GM18520 (cell line): ENCODE results near the gene SLC27A4.

ENCODE experiments used
- ATAC-seq: cut with Tn5 transposase; IDR thresholded peaks from one replicate; pipeline ENCODE4 v1.9.1; 2021; ENCODE audit not compliant: unreplicated experiment

The SLC27A4 gene

DNA sequence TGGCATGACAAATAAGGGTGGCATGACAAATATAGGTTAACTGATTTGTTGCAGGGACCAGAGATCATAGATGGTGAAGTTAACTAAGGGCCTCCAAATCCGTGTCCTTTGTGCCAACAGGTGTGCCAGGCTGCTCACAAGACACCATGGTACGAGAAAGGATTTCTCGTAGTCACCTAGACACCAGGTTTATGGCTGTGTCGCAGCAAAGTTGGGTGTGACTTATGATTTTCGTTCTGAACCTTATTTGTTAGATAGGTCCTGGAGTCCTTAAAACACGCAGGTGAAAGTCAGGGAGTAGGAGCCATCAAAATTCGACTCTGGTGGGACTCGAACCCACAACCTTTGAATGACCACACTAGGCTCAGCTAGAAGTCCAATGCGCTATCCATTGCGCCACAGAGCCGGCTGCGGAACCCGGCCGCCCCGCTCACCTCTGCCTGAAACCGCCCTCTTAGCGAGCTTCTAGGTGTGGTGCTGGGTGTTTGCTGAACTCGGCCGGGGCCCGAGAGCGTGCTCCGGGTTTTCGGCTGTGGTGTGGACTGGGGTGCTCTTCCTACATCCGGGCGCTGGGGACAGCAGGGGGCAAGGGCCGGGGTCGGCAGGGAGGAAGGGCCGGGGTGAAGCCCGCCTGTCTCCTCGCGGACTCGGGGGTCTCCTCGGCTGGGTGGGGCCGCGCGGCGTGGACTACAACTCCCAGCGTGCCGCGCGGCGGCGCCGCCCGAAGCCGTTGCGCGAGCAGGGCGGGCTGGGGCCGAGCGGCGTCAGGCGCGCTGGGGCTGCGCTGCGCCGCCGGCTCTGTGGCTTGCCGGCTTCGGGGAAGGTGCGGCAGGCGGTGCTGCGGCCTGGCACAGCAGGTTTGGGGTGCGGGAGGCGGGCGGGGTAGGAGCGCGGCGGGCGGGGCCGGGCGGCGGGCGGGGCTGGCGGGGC is at the start of gene SLC27A4:
Gene SLC27A4 (plus strand): TSS at position 767 of the 930 bp plus-strand sequence. CDS start 2,606 bp downstream, outside the sequence.
- ATAC-seq = peak; percentile 65

DNA sequence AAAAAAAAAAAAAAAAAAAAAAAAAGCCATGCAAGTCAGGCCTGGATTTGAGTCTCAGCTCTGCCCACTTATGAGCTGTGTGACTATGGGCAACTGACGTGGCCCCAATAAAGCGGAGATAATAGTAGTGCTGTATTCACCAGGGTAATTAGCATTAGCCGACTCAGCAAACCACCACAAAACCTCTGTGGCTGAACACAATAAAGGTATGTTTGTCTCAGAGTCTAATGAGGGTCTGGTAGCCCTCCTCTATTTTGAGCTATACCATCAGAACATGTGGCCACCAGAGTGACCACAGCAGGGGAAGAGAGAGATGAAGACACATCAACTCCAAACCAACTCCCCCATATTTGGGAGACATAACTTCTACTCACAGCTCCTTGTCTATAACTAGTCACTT is 48.3 kb upstream of the SLC27A4 start:
- ATAC-seq = no peak

DNA sequence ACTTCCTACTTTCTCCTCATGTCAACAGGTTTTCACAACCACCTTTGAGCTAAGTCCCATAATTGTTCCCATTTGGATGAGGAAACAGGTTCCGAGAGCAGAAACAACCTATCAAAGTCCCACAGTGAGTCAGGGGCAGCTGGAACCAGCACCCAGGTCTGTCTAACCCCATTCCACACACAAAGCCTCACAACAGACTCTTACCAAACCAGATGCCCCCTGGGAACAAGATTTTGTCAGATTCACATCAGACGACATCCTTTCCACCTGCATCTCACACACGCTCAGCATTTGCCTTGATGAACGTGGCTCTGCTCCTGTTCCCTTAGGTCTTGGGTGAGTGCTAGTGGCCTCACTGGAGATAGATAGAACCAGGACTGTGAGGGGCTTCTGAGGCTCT is 47.2 kb upstream of the SLC27A4 start:
- no peak for ATAC-seq

GRCh38 chr9:128294142-128294541 is 46.2 kb upstream of the SLC27A4 start:
- no peak for ATAC-seq

DNA sequence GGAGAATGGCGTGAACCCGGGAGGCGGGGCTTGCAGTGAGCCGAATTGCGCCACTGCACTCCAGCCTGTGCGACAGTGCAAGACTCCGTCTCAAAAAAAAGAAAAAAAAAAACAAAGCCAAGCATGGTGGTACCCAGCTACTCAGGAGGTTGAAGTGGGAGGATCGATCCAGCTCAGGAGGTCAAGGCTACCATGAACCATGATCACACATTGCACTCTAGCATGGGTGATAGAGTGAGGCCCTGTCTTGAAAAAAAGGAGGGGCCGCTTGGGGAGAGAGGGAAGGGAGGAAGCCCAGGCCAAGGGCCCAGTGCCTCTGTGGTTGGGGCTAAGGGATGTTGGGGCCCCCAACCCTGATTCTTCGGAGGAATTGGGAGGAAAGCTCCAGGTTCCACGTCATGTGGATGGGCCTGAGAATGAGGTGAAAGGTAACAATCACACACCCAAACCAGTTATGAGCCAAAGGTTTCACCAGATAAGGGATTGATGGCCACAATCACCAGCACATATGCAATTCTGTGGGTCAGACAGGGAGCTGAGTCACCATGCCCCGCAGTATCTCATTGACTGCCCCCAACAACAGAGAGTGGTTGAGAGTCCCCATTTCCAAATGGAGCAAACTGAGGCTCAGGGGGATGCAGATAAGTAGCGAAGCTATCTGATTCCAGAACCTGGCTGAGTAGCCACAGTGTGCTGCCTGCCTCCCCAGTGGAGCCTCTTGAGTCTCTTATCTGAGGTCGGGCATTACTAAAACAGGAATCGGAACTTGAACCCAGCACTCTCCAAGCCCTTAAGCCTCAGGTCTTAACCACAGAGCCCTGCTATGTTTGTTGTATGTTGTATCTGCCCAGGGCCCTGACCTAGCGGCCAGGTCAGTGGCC is 43.7 kb upstream of the SLC27A4 start:
- ATAC-seq = no peak

DNA sequence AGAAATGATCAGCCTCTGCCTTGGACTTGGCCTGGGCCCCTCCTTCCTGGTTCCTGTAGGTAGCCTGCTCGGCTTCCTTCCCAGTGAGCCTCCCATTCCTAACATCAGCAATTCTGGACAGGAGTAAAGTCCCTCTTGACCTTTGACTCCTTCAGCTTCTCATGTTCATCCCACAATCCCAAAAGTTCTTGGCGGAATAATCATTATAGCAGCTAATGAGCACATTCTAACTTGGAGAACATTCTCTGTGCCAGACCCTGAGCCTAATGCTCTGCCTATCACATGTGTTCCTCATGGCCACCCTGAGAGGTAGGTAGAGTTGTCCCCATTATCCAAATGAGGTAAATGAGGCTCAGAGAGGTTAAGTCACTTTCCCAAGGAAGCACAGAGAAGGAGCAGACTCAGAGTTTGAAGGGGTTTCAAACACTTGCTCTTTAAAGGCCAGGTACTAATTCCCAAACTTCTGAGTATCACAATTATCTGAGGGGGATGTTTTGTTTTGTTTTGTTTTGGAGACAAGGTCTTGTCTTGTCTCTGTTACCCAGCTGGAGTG is 43.0 kb upstream of the SLC27A4 start:
- ATAC-seq = no peak

DNA sequence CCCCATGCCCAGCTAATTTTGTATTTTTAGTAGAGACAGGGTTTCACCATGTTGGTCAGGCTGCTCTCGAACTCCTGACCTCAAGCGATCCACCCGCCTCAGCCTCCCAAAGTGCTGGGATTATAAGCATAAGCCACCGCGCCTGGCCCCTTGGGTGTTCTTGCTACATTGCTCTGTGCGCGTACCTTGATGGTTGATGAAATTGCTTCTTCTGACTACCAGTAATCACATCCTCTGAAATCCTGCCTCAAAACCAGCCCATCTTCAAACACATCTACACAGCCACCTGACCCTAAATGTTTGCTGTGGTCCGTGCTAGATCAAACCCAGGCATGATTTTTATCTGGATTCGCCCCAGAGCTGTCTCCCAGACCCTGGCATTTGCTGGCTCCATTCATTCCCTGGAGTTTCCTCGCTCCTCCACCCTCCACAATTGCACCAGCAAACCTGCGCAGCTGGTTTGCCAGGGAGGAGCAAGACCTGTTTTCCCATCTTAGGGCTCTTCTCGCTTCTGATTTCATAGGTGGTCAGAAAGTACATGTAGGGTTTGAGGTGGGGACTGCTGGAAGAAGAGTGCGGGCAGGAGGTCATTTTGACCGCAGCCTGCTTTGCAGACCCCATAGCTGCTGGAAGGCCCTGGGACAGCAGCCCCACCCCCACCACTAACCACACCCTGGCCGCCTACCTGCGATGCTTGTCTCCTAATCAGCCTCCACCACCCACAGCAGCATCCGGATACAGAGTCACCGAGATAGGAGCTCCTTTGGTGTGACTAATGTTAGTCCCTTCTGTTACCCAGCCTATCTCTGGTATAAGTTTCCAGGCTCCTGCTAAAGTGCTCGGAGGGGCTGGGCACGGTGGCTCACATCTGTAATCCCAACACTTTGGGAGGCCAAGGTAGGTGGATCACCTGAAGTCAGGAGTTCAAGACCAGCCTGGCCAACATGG is 41.5 kb upstream of the SLC27A4 start:
- ATAC-seq = no peak

DNA sequence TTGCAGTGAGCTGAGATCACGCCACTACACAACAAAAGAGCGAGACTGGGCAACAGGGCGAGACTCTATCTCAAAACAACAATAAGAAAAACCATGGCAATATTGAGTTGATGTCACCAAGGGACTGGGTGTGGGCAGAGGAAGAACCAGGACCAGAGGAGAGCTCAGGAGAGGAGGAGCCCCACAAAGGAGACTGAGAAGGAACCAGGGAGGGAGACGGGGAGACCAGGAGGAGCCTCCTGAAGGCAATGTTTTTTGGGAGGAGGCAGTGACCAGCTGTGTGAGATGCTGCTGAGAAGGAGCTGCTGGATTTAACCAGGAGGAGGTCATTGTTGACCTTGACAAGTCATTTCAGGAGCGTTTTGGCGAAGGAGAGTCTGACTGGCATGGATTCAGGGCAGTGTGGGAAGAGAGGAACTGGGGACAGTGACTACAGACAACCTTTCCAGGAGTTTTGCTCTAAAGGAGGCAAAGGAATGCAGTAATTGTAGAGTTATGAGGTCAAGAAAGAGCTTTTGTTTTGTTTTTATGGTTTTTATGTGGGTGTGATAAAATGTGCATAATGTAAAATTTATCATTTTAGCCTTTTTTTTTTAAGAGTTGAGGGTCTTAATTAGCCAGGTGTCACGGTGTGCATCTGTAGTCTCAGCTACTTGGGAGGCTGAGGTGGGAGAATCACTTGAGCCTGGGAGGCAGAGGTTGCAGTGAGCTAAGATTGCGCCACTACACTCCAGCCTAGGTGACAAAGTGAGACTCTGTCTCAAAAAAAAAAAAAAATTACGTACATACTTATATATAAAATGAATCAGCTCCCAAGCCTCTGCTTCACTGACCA is 36.0 kb upstream of the SLC27A4 start:
- ATAC-seq = no peak

DNA sequence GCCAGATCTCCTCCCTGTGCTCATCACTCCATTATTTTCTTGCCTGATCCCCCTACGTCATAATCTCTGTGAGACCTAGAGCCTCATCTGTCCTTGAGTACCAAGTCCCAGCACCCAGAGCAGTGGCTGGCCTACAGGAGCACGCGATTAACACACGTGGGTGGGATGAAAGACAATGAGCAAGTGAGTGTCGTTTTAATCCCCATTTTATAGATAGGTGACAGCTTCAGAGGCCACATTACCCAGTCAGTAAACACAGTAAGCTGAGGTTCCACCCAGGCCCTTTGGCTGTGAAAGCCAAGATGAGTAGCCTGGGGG is 35.4 kb upstream of the SLC27A4 start:
- ATAC-seq = no peak

- no peak for ATAC-seq
Measured at GRCh38 chr9:128309551-128309950, 30.8 kb upstream of the SLC27A4 start.

- no peak for ATAC-seq
Measured at GRCh38 chr9:128310461-128310860, 29.9 kb upstream of the SLC27A4 start.

- no peak for ATAC-seq
Measured at GRCh38 chr9:128314697-128315096, 25.6 kb upstream of the SLC27A4 start.

DNA sequence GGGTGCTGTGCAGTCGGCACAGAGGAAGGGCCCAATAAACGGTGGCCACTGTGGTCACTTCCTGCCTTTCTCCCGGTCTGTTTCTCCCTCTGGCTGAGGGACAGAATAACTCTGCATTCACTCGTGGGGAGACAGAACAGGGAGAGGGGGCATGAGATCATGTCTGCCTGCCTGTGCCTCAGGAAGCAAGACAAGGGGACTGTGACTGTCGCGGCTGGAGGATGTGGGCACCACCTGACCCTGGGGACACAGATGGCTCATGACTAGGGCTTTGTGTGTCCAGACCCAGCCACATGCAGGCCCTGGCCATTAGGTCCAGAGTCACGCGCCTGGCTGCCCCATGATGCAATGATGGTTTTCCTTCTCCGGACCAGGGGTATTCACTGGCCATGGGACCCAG is 23.9 kb upstream of the SLC27A4 start:
- no peak for ATAC-seq

GRCh38 chr9:128317629-128318028 is 22.7 kb upstream of the SLC27A4 start:
- no peak for ATAC-seq

GRCh38 chr9:128321343-128321742 is 19.0 kb upstream of the SLC27A4 start:
- ATAC-seq = no peak

DNA sequence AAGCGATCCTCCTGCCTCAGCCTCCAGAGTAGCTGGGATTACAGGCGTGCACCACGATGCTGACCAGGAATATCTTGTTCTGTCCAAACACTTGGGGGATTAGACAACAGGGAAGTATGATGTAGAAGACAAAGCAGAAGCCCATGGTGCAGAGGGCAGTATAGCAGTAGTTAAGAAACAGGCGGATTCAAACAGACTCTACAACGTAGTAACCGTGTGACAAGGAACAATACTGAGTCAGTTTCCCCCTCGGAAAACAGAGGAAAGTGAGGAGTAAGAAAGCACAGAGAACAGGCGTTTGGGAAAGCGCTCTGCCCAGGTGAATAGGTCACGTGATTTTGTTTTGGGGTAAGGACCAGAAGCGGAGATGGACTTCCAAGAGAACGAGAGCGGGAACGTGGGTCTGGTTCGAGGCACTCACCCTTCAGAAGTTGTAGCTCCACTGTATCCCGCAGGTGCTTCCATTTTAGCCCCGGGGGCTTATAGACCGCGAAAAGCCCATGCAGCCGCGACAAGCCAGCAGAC is 18.4 kb upstream of the SLC27A4 start:
- peak; percentile 5 for ATAC-seq

DNA sequence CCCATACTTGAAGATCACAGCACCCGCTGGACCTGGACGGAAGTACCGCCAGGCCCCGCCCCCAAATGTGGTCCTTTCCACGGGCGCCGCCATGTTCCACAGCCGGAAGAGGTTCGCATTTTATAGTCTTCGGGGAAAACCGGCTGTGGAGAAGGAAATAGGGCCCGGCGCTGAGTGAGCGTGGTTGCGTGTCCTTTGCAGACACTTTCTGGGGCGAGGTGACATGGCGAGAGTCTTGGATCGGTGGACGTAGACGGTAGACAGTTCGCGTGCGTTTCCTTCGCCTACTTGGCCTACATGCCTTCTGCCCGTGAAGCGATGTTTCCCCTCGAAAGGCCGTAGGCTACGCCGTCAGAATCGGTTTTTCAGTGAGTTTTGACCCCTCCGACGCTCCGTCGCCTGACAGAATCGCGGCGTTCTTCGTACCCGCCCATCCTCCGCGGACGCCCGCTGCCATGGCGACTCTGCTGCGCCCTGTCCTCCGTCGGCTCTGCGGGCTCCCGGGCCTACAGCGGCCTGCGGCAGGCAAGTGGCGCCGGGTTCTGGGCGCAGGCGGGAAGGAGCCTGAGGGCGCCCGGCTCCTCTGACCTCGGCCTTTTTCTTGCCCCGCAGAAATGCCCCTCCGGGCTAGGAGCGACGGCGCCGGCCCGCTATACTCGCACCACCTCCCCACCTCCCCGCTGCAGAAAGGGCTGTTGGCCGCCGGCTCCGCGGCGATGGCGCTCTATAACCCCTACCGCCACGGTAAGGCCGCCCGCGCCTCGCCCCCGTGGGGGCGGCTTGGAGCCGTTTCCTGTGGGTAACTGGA is 17.7 kb upstream of the SLC27A4 start, which contains the start of the genes COQ4 and TRUB2:
Gene COQ4 (plus strand): TSS at position 436 of the 808 bp plus-strand sequence. CDS start 20 bp downstream, at position 456.
Gene TRUB2 (minus strand): TSS at position 44 of the 808 bp plus-strand sequence. CDS start 39 bp downstream, at position 5.
- peak; percentile 65 for ATAC-seq

DNA sequence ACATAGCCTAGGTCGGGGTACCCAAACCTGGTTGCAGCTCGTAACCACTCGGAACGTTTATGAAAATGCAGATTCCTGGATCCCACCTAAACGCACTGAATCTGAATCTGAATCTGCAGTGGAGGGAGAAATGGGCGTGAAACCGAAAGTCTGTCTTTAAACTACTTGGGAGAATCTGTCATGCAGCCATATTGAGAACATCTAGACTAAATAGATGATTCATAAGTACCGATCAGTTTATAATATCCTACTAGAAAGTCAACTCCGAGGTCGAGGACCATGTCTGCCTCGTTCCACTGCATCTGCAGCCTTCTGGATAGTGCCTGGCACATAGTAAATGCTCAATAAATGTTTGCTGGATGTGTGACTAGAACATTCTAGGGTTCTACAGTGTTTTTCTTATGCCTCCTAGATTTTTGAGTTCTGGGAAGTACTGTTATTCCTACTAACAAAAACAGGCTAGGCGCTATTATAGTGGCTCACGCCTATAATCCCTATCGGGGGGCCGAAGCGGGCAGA is 17.1 kb upstream of the SLC27A4 start:
- no peak for ATAC-seq
